ENCODE data around the gene MRPS7.

MRPS7 gene

DNA sequence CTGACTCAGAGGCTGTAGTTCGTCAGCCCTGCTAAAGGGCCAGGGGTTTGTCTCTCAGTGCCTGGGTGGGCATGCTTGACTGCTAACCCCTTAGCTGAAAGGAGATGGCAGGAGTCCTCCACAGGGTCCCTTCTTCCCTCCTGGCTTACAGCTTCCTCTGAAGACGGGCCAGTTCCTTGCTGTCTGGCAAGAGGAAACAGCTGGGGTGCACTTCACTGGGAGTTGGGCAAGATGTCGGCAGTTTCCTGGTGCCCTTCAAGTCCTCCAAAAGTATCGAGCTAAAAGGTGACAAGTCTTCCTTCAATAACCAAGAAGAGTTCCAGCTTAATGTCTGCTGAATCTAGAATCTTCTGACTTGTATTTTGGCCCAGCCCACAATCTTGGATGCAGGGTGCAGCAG is 32.8 kb upstream of the MRPS7 start:
- DNase-seq (ENCODE audit: extremely low read depth, low read depth), result no peak
- H3K4me3 ChIP-seq (replicated peaks; ENCODE audit: low read depth, low read length), result no peak overlapping the region
- TF ChIP-seq, protein P1, sequence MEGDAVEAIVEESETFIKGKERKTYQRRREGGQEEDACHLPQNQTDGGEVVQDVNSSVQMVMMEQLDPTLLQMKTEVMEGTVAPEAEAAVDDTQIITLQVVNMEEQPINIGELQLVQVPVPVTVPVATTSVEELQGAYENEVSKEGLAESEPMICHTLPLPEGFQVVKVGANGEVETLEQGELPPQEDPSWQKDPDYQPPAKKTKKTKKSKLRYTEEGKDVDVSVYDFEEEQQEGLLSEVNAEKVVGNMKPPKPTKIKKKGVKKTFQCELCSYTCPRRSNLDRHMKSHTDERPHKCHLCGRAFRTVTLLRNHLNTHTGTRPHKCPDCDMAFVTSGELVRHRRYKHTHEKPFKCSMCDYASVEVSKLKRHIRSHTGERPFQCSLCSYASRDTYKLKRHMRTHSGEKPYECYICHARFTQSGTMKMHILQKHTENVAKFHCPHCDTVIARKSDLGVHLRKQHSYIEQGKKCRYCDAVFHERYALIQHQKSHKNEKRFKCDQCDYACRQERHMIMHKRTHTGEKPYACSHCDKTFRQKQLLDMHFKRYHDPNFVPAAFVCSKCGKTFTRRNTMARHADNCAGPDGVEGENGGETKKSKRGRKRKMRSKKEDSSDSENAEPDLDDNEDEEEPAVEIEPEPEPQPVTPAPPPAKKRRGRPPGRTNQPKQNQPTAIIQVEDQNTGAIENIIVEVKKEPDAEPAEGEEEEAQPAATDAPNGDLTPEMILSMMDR (IDR thresholded peaks at IDR 0.05; ENCODE audit: low read depth, low read length, missing control alignments), result no peak

DNA sequence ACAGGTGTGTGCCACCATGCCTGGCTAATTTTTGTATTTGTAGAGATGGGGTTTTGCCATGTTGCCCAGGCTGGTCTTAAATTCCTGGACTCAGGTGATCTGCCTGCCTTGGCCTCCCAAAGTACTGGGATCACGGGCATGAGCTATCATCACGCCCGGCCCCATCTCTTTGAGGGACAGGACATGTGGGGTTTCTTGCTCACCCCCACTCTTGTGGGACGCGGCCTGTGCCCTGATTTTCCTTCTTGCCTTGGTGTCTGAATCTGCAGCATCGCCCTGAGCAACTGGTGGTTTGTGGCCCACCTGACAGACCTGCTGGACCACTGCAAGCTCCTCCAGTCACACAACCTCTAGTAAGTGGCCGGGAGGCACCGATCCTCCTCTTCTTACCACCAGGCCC is 30.6 kb upstream of the MRPS7 start:
- no peak for DNase-seq (ENCODE audit: extremely low read depth, low read depth)
- TF ChIP-seq, protein P1 (IDR thresholded peaks at IDR 0.05; ENCODE audit: low read depth, low read length, missing control alignments), result no peak
- no peak overlapping the region for H3K4me3 ChIP-seq (replicated peaks; ENCODE audit: low read depth, low read length)

DNA sequence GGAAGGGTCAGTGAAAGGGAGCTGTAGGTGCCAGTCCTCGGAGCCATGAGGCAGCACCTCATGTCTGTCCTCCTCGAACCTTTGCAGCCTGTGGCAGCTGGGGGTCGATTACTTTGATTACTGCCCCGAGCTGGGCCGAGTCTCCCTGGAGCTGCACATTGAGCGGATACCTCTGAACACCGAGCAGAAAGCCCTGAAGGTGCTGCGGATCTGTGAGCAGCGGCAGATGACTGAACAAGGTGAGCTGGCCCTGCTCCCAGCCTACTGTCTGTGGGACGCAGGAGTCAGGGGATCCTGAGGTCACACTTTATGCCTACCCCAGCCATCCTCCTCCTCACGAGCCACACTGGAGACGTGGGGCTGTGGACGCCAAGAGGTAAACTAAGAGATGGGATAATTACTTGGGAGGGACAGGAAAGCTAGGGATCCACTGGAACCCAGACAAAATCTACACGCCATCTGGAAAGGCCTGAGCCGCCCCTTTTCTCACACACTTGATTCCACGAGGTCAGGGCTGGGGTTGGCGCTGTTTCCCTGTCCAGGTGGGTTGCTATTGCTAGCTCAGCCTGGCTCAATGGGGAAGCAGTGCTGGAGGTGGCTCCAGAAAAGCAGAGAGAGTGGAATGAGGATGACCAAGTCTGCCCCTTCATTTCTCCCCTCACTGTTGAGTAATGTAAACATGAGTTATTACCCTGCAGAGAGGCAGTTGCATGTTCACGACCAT is 29.8 kb upstream of the MRPS7 start:
- DNase-seq (ENCODE audit: extremely low read depth, low read depth), result no peak
- H3K4me3 ChIP-seq (replicated peaks; ENCODE audit: low read depth, low read length), result no peak overlapping the region

DNA sequence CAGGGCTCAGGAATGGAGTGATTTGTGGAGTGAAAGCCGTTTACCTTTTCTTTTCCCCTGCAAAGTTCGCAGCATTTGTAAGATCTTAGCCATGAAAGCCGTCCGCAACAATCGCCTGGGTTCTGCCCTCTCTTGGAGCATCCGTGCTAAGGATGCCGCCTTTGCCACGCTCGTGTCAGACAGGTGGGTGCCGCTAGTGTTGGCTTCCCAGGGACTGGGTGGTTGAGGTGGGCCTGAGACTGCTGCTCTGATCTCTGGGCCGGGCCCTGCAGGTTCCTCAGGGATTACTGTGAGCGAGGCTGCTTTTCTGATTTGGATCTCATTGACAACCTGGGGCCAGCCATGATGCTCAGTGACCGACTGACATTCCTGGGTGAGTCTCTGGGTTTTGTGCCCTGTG is 28.9 kb upstream of the MRPS7 start:
- H3K4me3 ChIP-seq (replicated peaks; ENCODE audit: low read depth, low read length), result no peak overlapping the region
- TF ChIP-seq, protein P1 (IDR thresholded peaks at IDR 0.05; ENCODE audit: low read depth, low read length, missing control alignments), result no peak
- no peak for DNase-seq (ENCODE audit: extremely low read depth, low read depth)

More for the DNA sequence above, 29.8 kb upstream of the MRPS7 start:
- TF ChIP-seq, protein P1 (IDR thresholded peaks at IDR 0.05; ENCODE audit: low read depth, low read length, missing control alignments), result no peak

DNA sequence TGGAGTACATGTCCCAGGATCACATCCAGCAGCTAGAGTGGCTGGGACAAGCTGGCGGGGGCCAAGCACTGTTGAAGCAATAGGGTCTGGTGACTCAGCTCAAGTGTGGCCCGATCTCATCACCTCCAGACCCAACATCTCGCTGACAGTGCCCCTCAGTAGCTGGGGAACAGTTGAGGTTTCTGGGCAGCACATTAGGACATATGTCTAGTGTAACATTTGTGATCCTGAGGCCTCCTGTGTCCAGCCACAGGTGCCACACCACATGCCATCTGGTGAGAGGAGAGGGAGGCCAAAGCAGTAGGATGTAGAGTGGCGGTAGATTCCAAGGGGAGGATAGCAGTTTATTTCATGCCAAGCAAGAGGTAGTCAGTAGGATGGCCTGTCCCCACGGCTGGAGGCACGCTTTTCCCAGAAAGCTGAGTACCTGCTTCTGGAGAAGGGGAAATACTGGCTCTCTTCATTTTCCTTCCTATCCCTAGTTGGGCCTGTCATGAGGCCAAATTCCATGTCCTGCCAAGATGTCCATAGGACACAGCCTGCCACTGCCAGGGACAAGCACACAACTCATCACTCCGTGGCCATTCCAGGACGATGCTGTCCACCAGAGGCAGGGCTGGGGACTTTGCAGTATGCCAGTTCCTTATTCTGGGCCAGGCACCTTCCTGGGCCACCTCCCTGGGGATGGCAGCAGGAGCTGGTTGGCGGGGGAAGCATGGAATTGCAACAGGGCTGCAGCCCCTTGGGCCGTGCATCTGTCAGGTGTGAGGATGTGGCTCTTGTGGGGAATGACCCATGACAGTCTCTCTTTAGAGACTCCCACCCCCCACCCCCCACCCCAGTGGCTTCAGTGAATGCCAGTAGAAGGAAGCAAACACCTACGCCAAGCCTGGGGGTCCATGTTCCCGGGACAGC is 24.3 kb upstream of the MRPS7 start:
- DNase-seq (ENCODE audit: extremely low read depth, low read depth), result no peak
- H3K4me3 ChIP-seq (replicated peaks; ENCODE audit: low read depth, low read length), result no peak overlapping the region
- TF ChIP-seq, protein P1 (IDR thresholded peaks at IDR 0.05; ENCODE audit: low read depth, low read length, missing control alignments), result no peak

DNA sequence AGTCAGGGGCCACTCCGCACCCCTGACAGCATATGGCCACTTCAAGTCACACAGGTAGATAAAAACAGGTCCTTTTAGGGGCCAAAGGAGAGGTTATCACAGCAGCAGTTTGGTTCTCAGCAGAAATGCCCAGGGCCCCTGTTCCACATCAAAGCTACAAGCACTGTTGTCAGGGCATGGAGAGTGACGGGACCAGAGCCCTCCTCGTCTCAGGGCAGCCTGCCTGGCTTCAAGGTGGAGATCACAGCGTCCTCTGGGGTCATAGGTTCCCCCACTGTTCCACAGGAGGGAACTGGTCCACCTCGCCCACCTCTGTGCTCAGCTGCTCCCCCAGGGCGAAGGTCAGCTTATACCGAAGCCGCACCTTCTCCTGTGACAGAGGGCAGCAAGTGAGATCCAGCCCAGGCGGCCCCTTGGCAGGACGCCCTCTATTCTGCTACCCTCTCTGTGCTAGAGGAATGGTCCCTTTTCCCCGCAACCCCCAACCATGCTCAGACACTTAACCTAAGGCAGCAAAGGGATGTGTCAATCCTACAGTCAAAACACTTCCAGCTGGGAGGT is 23.6 kb upstream of the MRPS7 start:
- H3K4me3 ChIP-seq (replicated peaks; ENCODE audit: low read depth, low read length), result no peak overlapping the region
- no peak for DNase-seq (ENCODE audit: extremely low read depth, low read depth)
- TF ChIP-seq, protein P1 (IDR thresholded peaks at IDR 0.05; ENCODE audit: low read depth, low read length, missing control alignments), result no peak
